SJCRH30 (cell line): ENCODE data around the gene COL6A6. TPM values are rescaled to one million over a fixed set of nuclear protein-coding genes. Genes with fewer than 3 reads are reported as not detected.
A peak's percentile ranks its signal among the peaks of the same experiment; 100 is the strongest.
"Not testable (repeated sequence)": the region's sequence is repeated elsewhere in the genome, so short reads cannot be mapped to it uniquely, and the experiment has no call there.

ENCODE experiments used
- DNase-seq, 2 experiments: peaks; one replicate each; pipeline ENCODE4 v3.0.0-alpha.2; 2015 to 2020
- H3K27ac ChIP-seq: fragments of 250-450 bp; sonication (Bioruptor Pico); 2 replicates; pipeline ENCODE4 v1.5.1; 2020; ENCODE audit warnings: mild to moderate bottlenecking, moderate library complexity
- H3K27me3 ChIP-seq: fragments of 250-450 bp; sonication (Bioruptor Pico); 2 replicates; pipeline ENCODE4 v1.5.1; 2020; ENCODE audit warnings: mild to moderate bottlenecking, moderate library complexity
- H3K36me3 ChIP-seq: fragments of 250-450 bp; sonication (Bioruptor Pico); 2 replicates; pipeline ENCODE4 v1.5.1; 2020; ENCODE audit warnings: mild to moderate bottlenecking, moderate library complexity
- H3K4me1 ChIP-seq: fragments of 250-450 bp; sonication (Bioruptor Pico); 2 replicates; pipeline ENCODE4 v1.5.1; 2020; ENCODE audit warnings: mild to moderate bottlenecking, moderate library complexity
- H3K4me3 ChIP-seq: fragments of 250-450 bp; sonication (Bioruptor Pico); 2 replicates; pipeline ENCODE4 v1.5.1; 2020; ENCODE audit warnings: mild to moderate bottlenecking, moderate library complexity
- H3K9me3 ChIP-seq: fragments of 250-450 bp; sonication (Bioruptor Pico); replicated peaks from 2 replicates; pipeline ENCODE4 v1.5.1; 2020; ENCODE audit warnings: mild to moderate bottlenecking, moderate library complexity
- total RNA-seq: library from RNA; depleted of rRNA; stranded (reverse); fragments of >200 nt; shearing (Covaris generic); gene quantifications from 2 replicates; pipeline ENCODE4 v1.2.3, GENCODE V29; 2014

COL6A6 gene
- total RNA-seq, 1 experiment from 2014 or later, result 0.06 TPM

DNA sequence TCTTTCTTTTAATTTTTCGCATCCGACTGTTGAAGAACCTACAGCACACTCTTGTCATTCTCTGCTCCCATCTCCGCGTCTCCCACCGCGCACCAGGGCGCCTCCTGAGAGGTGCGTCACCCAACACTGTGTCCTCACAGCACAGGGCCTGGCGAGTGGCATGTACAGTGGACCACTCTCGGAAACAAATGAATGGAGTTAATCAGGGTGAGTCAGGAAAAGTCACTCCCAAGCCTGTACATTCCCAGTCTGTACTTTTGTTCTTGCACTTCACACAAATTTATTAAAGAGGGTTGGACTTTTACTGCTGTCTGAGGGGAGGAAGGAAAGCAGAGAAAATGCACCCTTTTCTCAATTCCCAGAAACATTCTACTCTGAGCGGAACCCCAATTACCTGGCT lies 625 bp downstream of the COL6A6 start:
- DNase-seq, result no peak
- H3K4me3 ChIP-seq, result no peak overlapping the region
- no peaks in the 10 kb centered on the region for H3K4me1 ChIP-seq
- no peak overlapping the region for H3K27ac ChIP-seq
- H3K36me3 ChIP-seq, result no peaks in the 10 kb centered on the region
- H3K27me3 ChIP-seq, result peaks cover 7% of the 10 kb centered on the region; the same call in 1 of the 2 replicates
- no peaks in the 10 kb centered on the region for H3K9me3 ChIP-seq

DNA sequence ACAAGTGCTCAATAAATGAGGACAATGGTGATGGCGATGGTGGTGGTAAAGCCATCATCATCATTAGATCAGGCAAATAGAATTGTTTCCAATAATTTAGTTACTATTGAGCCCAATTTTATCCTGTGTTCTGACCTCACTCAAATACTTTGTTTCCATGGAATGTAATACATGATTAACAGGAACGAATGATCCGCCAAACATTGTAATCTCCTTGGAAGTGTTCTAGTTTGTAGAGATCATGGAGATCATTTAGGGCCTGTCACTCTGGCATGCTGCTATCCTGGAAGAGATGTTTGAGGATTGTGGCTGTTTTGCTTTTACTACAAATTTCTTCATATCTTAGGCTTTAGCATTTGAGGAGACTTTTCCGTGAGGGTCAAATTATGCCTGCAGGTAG lies 2.8 kb downstream of the COL6A6 start:
- H3K9me3 ChIP-seq, result no peaks in the 10 kb centered on the region
- H3K27ac ChIP-seq, result no peak overlapping the region

DNA sequence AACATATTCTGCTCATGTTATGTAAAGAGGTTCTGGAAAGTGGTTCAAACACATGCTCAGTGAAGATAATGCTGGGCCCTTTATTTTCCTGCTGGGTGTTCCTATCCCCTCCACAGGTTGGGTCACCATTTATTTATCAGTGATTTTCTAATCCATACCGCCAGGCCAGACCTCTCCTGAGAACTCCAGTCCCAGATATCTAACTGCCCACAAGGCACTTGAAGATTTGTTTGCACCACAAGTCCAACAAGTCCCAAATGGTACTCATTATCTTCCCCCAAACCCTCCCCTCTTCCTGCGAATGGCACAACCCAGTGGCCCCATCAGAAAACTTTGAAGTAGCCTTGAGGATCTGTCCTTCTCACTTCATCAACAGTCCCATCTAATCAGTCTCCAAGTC lies 5.4 kb downstream of the COL6A6 start:
- H3K4me3 ChIP-seq, result no peak overlapping the region
- H3K36me3 ChIP-seq, result no peaks in the 10 kb centered on the region
- no peak overlapping the region for H3K27ac ChIP-seq
- DNase-seq, result no peak
- no peaks in the 10 kb centered on the region for H3K9me3 ChIP-seq
- H3K27me3 ChIP-seq, result peaks cover 10% of the 10 kb centered on the region; the same call in 1 of the 2 replicates
- no peaks in the 10 kb centered on the region for H3K4me1 ChIP-seq

More for the DNA sequence above, 2.8 kb downstream of the COL6A6 start:
- Histone ChIP-seq H3K27me3 (peaks cover 10% of the 10 kb centered on the region; the same call in 1 of the 2 replicates), H3K36me3 (no peaks in the 10 kb centered on the region), H3K4me3 (no peak overlapping the region), H3K4me1 (no peaks in the 10 kb centered on the region)
- no peak for DNase-seq

DNA sequence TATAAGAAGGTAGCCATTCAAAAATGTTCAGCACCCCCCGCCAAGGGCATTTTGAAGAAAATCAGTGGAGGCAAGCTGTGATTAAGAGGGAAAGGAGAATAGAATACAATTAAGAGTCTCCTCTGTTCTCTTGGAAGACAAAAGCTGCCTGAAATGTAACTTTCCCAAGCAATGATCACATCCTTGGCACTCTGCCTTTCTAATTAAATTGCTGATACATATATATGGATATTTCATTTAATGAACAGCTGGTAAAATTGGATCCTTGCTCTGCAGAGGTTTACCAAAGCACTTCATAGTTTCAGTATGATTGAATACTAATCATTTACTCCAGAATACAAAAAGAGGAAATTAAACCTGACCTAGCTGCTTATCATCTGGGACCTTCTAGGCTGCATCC lies 10.4 kb downstream of the COL6A6 start:
- no peaks in the 10 kb centered on the region for H3K36me3 ChIP-seq
- no peak overlapping the region for H3K4me3 ChIP-seq
- H3K27ac ChIP-seq, result no peak overlapping the region
- H3K4me1 ChIP-seq, result no peaks in the 10 kb centered on the region
- H3K27me3 ChIP-seq, result 0 out of 2 replicates have a peak, but pooled peaks cover 4% of the 10 kb centered on the region
- DNase-seq, result no peak
- no peaks in the 10 kb centered on the region for H3K9me3 ChIP-seq

DNA sequence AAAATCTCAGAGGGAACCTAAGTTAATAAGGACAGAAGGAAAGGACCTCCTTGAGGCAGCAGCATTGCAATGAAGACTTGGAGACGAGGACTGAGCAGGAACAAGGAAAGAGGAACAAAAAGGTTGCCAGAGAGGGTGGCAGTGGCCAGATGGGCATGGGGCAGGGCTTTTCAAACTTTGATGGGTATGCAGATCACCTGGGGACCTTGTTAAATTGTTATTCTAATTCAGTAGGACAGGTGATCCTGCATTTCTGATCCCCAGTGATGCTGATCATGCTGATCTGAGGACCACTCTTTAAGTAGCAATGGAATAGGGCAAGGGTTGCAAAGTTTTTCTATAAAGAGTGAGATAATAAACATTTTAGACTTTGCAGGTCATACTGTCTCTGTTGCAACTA lies 11.1 kb downstream of the COL6A6 start:
- no peaks in the 10 kb centered on the region for H3K36me3 ChIP-seq
- H3K27me3 ChIP-seq, result 0 out of 2 replicates have a peak, but pooled peaks cover 4% of the 10 kb centered on the region
- no peaks in the 10 kb centered on the region for H3K4me1 ChIP-seq
- DNase-seq, result no peak
- no peak overlapping the region for H3K4me3 ChIP-seq
- no peaks in the 10 kb centered on the region for H3K9me3 ChIP-seq
- H3K27ac ChIP-seq, result no peak overlapping the region

DNA sequence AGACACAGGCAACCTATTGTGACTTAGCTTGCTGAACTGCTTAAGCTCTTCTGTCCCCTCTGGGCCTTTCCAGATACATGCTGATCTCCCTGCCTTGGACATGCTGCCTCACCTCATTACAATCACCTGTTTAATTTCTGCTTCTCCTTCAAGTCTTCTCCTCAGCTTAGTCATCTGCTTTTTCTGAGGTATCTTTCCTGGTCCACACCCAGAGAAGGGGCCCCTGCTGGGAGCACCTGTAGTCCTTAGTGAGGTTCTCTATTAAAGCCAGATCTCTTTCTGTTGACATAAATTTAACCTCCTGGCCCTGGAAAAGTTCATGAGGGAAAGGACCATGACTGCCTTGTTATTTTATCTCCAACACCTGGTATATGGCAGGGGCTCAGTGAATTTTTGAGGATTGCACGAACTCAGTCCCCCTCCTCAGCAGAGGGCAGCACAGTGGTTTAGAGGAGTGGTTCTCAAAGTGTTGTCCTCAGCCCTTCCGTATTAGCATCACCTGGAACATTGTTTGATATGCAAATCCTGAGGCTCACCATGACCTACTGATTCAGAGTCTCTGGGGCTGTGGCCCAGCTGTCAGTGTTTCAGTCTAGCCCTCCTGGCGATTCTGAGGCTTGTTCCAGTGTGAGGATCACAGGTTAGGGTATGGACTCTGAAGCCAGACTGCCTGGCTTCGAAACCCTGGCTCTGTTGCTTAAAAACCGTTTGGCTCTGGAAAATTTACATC lies 12.7 kb downstream of the COL6A6 start:
- H3K4me3 ChIP-seq, result no peak overlapping the region
- peak in 1 of 2 experiments; percentile 24 for DNase-seq
- no peak overlapping the region for H3K27ac ChIP-seq
- no peaks in the 10 kb centered on the region for H3K27me3 ChIP-seq
- no peaks in the 10 kb centered on the region for H3K4me1 ChIP-seq
- H3K36me3 ChIP-seq, result no peaks in the 10 kb centered on the region
- H3K9me3 ChIP-seq, result no peaks in the 10 kb centered on the region

DNA sequence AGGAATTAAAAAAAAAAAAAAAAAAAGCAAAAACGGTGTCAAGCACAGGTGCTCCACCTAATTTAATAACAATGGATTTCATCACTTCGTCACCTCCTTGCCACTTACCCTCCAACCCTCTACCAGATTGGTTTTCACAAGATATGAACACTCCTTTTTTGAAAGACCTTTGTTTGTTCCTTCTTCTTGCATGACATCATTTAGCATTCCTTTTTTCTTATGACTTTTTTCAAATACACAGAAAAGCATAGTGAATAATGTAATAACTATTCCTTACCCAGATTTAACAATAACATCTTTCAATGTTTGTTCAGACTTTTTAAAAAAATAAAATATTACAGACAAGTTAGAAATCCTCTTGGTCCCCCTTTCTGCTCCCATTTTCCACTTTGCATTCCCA lies 16.3 kb downstream of the COL6A6 start:
- no peaks in the 10 kb centered on the region for H3K36me3 ChIP-seq
- no peak overlapping the region for H3K27ac ChIP-seq
- H3K27me3 ChIP-seq, result no peaks in the 10 kb centered on the region
- H3K4me3 ChIP-seq, result no peak overlapping the region
- H3K4me1 ChIP-seq, result no peaks in the 10 kb centered on the region
- H3K9me3 ChIP-seq, result no peaks in the 10 kb centered on the region
- no peak for DNase-seq

DNA sequence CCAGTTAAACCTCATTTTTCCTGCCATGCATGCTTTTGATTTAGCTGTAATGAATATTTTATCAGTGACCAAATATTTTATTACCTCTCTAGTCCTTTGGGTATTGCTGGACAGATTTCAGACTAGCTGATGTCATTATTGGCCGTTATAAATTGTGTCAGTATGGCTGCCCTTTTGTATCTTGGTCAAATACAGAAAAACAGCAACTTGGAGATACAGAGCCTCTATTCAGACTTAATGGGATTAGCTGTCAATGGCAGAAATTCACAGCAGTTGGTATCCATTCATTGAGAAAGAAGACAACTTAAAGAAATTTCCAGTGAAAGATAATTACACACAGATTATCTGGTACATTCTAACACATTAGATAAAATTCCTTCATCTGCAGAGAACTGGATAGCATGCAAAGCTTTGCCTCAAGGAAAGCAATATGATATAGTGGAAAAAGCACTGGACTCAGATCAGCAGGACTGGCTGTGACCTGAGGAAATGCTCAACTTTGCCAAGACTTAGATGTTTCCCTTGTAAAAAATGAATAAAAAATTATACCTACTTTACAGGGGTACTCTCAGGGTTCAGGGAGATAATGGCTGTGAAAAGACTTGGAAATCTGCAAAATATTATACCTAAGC lies 20.8 kb downstream of the COL6A6 start:
- DNase-seq, result no peak
- no peak overlapping the region for H3K4me3 ChIP-seq
- H3K27me3 ChIP-seq, result no peaks in the 10 kb centered on the region
- H3K27ac ChIP-seq, result no peak overlapping the region
- H3K9me3 ChIP-seq, result no peaks in the 10 kb centered on the region
- H3K36me3 ChIP-seq, result no peaks in the 10 kb centered on the region
- no peaks in the 10 kb centered on the region for H3K4me1 ChIP-seq

DNA sequence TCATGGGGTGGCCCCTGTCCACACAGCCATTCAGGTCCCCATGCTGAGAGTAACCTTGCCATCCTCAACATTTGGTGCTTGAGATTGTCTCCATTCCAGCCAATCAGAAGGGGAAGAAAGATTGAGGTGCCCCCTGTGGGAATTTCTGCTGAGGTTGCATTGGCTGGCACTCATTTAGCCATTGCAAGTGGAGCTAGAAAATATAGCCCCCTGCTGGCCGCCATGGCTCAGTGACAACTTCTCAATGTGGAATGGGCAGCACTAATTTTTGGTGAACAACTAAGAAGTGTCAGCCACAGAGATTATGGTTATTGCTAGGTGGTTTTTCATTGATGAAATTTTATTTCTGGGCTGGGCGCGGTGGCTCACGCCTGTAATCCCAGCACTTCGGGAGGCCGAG lies 22.0 kb downstream of the COL6A6 start:
- Histone ChIP-seq H3K9me3 (no peaks in the 10 kb centered on the region), H3K27me3 (no peaks in the 10 kb centered on the region), H3K27ac (no peak overlapping the region), H3K4me3 (no peak overlapping the region), H3K4me1 (no peaks in the 10 kb centered on the region), H3K36me3 (no peaks in the 10 kb centered on the region)
- DNase-seq, result peak; percentile 63 to 78

DNA sequence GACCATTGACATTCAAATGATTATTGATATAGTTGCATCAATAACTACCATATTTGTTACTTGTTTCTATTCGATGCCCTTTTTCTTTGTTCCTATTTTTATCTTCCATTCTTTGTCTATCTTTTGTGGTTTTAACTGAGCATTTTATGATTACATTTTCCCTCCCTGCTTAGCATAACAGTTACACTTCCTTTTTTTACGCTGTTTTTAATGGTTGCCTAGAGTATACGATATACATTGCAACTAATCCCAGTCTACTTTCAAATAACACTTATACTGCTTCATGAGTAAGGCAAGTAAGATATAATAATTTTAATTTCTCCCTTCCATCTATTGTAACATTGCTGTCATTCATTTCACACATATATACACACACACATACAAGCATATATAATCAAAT lies 26.3 kb downstream of the COL6A6 start:
- H3K27me3 ChIP-seq, result no peaks in the 10 kb centered on the region
- H3K9me3 ChIP-seq, result no peaks in the 10 kb centered on the region
- no peak overlapping the region for H3K27ac ChIP-seq
- no peaks in the 10 kb centered on the region for H3K4me1 ChIP-seq
- no peak overlapping the region for H3K4me3 ChIP-seq
- DNase-seq, result no peak
- no peaks in the 10 kb centered on the region for H3K36me3 ChIP-seq

DNA sequence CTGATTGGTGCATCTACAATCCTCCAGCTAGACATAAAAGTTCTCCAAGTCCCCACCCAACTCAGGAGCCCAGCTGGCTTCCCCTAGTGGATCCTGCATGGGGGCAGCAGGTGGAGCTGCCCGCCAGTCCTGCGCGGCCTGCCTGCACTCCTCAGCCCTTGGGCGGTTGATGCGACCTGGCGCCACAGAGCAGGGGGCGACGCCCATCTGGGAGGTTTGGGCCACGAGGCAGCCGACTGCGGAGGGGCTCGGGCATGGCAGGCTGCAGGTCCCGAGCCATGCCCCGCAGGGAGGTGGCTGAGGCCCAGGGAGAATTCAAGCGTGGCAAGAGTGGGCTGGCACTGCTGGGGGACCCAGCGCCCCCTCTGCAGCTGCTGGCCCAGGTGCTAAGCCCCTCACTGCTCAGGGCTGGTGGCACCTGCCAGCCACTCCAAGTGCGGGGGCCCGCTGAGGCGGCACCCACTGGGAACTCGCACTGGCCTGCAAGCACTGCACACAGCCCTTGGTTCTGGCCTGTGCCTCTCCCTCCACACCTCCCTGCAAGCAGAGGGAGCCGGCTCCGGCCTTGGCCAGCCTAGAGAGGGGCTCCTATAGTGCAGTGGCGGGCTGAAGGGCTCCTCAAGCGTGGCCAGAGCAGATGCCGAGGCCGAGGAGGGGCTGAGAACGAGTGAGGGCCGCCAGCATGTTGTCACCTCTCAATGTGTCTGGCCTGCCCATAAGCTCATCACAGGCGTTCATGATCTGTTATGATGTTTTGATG lies 30.1 kb downstream of the COL6A6 start:
- Histone ChIP-seq H3K4me3 (no peak overlapping the region), H3K4me1 (no peaks in the 10 kb centered on the region), H3K9me3 (no peaks in the 10 kb centered on the region), H3K36me3 (no peaks in the 10 kb centered on the region), H3K27ac (no peak overlapping the region), H3K27me3 (no peaks in the 10 kb centered on the region)
- DNase-seq, result no peak

DNA sequence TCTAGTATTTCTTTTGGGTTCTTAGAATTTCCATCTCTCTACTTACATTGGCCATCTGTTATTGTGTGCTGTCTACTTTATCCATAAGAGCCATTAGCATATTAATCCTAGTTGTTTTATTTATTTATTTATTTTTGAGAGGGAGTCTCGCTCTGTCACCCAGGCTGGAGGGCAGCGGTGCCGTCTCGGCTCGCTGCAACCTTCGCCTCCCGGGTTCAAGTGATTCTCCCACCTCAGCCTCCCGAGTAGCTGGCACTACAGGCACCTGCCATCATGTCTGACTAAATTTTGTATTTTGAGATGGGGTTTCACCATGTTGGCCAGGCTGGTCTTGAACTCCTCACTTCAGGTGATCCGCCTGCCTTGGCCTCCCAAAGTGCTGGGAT lies 30.7 kb downstream of the COL6A6 start:
- not testable (repeated sequence) for H3K4me3 ChIP-seq, H3K27me3 ChIP-seq, H3K27ac ChIP-seq, DNase-seq, H3K4me1 ChIP-seq, H3K36me3 ChIP-seq, H3K9me3 ChIP-seq

DNA sequence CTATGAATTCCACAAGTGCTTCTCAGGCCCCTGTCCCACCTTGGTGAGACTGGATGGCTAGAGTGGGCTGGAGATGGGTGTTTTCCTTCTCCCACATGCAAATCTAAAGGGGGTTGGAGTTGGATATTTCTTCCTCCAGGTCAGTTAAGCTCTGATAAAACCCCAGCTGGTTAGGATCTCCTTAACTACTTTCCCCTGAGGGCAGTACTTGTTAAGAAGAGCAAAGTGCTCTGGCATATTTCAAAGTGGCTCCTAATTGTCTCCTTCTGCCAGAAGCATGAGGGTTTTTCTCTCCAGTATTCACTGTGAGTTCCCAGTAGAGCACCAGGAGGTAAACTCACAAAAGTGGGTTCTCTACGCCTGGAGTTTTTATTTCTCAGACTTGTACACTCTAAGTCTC lies 31.4 kb downstream of the COL6A6 start:
- H3K4me1 ChIP-seq, result no peaks in the 10 kb centered on the region
- DNase-seq, result no peak
- H3K27ac ChIP-seq, result no peak overlapping the region

DNA sequence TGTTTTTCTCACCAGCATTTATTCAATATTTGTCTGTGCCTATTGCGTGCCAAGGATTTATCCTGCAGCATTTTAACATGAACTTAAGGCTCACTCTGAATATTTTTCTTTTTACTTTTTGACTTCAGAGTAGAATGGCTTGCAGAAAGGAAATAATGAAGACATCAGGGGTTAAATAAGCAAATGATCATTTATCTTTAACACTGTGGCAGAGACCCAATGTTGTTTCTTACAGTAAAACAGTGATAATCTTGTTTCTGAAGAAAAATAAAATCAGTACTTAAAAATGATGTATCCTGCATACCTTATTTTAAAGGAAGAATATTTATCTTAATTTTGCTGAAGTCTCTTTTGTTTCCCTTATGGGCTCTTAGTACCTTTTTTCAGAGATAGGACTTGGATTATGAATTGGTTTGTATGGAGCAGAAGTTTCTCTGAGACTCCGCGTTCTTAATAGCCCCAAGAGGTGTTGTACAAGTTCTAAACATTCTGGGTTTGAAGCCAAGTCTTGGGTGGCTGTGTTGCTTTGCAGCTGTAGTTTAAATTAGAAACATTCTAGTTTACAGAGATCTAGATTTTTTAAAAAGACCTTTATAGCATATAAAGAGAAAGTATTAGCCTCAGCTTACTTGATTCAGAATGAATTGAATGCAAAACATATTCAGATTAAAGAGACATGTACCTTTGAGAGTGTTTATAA lies 40.5 kb downstream of the COL6A6 start:
- no peaks in the 10 kb centered on the region for H3K4me1 ChIP-seq
- H3K4me3 ChIP-seq, result no peak overlapping the region
- H3K36me3 ChIP-seq, result no peaks in the 10 kb centered on the region
- H3K27ac ChIP-seq, result no peak overlapping the region
- no peak for DNase-seq
- H3K27me3 ChIP-seq, result no peaks in the 10 kb centered on the region
- 0 out of 2 replicates have a peak, but pooled peaks cover 2% of the 10 kb centered on the region for H3K9me3 ChIP-seq

More for the DNA sequence above, 31.4 kb downstream of the COL6A6 start:
- H3K36me3 ChIP-seq, result no peaks in the 10 kb centered on the region
- H3K4me3 ChIP-seq, result no peak overlapping the region
- 0 out of 2 replicates have a peak, but pooled peaks cover 2% of the 10 kb centered on the region for H3K9me3 ChIP-seq
- H3K27me3 ChIP-seq, result no peaks in the 10 kb centered on the region

DNA sequence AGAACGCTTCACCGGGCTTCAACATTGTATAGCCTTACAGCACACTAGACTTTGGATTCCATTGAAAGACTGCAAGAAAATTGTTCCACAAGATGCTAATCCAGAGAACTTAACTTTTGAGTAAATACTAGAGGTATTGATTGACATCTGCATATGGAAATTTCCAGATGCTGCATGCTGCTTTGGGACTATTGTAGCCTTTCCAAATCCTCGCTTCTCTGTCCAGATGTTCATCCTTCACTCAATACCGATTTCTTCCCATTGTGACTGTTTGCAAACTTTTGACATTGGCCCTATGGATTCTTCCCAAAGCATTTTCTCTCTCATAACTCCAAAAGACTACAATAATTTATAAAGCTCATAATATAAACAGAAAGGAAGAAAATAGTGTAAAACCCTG lies 41.4 kb downstream of the COL6A6 start:
- Histone ChIP-seq H3K4me1 (no peaks in the 10 kb centered on the region), H3K36me3 (no peaks in the 10 kb centered on the region), H3K9me3 (no peaks in the 10 kb centered on the region), H3K4me3 (no peak overlapping the region), H3K27ac (no peak overlapping the region), H3K27me3 (0 out of 2 replicates have a peak, but pooled peaks cover 3% of the 10 kb centered on the region)
- no peak for DNase-seq
